Stimulated activated CD8-positive, alpha-beta memory T cell treated with anti-CD3 and anti-CD28 coated beads, Interleukin-12 subunit alpha, Interleukin-12 subunit beta, amount 100 ng/mL, for 24 hours (primary cell): ENCODE data around the gene BTN1A1.
"Not testable (repeated sequence)": the region's sequence is repeated elsewhere in the genome, so short reads cannot be mapped to it uniquely, and the experiment has no call there.

Experiments
- DNase-seq: peaks from one replicate; pipeline ENCODE4 v3.0.0-alpha.2; 2020; ENCODE audit errors: extremely low read depth

BTN1A1 gene

GRCh38 chr6:26537846-26538571 is 37.9 kb downstream of the BTN1A1 start, which contains the start of gene HMGN4:
Gene HMGN4 (plus strand): TSS chr6:26538366. CDS start chr6:26545207, 6,841 bp downstream.
- DNase-seq, result peak; percentile 60

DNA sequence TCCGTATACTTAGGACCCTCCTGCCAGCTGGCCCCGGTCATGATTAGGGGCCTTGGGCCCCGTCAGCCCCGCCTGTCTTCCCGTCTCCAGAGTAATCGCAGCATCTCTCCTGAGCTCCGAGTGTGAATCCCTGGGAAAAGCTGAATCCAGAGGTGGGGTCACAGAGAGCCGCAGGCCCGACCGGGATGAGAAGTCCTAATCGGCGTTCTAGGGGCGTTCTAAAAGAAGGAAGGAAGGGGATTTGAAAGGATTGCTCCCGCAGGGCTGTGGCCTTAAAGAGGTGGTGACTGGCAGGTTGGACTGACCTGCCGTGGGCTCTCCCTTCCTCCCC is 38.4 kb downstream of the BTN1A1 start:
- DNase-seq, result no peak

DNA sequence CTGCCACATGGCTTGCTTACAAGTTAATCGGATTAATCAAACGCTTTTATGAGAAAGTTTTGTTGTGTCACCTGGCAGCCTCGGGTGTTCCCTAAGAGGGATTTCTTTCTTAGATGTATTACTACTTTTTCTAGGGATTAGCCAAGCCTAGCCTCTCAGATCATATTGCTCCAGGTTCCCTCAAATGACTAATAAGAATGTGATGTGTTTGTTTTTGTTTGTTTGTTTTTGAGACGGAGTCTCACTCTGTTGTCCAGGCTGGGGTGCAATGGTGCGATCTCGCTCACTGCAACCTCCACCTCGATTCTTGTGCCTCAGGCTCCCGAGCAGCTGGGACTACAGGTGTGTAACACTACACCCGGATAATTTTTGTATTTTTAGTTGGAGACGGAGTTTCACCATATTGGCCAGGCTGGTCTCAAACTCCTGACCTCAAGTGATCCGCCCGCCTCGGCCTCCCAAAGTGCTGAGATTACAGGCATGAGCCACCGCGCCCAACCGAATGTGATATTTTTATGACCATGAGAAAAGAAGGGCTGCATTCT is 39.0 kb downstream of the BTN1A1 start:
- no peak for DNase-seq

DNA sequence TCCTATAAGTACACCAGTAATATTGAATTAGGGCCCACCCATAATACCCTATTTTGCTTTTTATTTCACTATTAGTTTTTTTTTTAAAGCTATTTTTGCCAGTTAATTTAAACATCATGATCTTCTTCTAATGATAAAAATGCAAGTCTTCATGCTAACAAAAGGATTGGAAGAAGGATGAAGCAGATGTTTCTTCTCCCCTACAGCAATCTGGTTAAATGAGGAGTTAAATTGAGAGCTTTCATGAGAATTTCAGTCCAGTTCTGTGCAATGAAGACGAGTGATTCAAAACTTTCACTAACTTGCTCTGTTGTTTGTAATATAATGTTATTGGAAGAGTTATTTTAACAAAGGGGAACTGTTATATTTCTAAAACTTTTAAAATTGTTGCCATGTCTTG is 41.5 kb downstream of the BTN1A1 start:
- no peak for DNase-seq

DNA sequence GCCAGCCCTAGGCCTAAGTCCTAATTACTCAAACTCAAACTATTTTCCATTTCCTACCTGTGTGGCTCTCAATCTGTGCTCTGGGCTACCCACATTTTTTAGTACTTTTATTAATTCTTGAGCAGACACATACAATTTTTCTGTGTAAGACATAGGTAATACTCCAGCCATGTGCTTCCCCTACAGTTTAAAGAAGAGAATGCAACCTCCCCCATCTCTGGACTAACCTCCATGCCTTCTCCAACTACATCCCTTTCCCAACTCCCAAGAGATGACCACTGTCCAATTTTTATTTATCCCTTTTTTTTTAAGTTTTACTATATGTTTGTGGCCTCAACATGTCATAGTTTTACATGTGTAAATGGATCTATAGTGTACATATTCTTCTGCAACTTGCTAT is 43.9 kb downstream of the BTN1A1 start:
- DNase-seq, result no peak

- DNase-seq, result no peak
Measured at GRCh38 chr6:26544473-26544872, 44.4 kb downstream of the BTN1A1 start.

DNA sequence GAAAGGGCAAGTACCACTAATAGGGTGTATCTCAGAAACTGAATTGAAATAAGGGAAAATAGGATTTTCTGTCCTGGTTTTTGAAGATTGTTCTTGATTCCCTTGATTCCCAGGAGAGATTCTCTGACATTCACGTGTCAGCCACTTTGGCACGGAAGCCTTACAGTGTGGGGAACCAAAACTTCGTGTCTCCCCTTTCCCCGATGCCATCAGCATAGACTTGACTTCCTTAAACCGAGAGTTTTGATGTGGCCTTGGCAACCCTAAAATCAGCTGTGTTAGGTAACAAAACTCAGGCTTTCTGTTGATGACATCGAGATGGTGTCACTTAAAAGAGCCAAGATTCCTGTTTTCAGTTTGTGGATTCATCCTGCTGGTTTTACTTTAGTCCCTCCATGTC is 45.5 kb downstream of the BTN1A1 start:
- no peak for DNase-seq

DNA sequence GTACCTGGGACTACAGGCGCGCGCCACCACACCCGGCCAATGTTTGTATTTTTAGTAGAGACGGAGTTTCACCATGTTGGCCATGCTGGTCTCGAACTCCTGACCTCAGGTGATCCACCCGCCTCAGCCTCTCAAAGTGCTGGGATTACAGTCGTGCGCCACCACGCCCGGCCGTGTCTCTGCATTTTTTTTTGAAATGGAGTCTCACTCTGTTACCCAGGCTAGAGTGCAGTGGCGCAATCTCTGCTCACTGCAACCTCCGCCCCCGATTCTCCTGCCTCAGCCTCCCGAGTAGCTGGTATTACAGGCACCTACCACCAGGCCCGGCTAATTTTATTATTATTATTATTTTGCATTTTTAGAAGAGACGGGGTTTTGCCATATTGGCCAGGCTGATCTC is 47.3 kb downstream of the BTN1A1 start:
- not testable (repeated sequence) for DNase-seq

- DNase-seq, result no peak
Measured at GRCh38 chr6:26550250-26550993, 50.3 kb downstream of the BTN1A1 start.

GRCh38 chr6:26552205-26552604 is 52.1 kb downstream of the BTN1A1 start:
- DNase-seq, result no peak

DNA sequence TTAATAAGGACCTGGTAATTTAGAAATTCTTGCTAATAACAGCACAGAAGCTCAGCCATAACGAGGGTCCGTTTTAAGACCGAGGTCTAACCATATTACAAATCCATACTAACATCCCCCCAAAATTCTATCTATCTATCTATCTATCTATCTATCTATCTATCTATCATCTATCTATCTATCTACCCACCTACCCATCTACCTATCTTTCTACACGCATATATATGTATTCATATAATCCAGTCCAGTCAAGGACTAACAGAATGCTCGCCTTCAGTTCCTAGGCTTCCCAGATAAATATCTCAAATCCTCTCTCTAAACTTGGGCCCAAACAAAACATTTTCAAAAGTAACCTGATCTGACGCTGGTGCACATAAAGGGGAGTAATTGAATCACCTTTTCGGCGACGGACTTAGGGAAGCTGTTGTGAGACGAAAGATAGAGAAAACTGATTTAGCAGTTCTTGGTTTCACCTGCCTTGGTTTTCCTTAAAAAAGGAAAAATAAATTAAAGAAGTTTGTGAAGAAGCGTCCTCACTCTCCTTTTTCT is 52.6 kb downstream of the BTN1A1 start:
- DNase-seq, result no peak

DNA sequence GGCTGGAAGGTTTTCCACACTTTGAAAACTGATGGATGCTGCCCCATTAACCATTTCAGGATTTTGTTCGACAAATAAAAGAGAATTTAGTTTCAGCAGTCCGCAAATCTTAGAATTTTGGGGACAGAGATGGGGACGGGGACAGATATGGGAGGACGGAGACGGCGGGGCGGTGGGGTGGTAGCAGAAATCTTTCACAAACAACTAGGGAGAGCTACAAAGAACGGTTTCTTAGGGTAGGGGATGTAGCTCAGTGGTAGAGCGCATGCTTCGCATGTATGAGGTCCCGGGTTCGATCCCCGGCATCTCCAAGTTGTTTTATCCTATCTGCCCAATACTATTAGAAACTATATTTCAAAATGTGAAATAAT is 53.1 kb downstream of the BTN1A1 start:
- DNase-seq, result no peak

DNA sequence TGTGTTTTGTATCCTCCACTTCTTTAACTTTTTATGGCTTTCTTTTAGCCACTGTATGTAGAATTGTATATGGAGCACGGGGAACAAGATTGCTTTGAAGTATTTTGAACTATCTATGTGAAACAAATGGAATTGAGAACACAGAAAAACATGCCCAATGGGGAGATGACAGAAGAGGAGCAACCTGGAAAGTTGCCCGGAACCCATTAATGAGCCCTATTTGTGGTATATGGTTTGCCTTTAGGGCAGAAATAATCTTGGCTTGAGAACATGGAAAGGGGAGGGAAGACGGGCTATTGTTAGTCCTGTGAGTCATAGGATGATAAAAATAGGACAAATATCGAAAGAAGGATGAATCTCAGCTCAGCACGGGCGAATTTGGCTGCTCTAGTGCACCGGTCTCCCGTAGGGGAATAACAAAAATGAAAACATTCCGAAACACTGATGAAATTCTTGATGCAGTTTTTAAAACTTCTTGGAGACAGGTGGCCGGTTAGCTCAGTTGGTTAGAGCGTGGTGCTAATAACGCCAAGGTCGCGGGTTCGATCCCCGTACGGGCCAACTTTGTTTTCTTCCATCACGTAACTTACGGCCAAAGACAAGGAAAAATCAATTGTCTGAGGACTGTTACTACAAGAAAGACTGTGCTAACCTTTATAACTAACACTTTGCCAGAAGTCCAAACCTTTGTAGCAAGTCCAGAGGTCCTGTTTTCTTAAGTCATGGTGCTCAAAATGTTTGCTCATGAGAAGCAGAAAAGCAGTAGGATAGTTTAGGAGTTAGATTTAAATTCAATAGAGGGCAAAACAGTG is 53.7 kb downstream of the BTN1A1 start:
- DNase-seq, result no peak

GRCh38 chr6:26554447-26554696 is 54.3 kb downstream of the BTN1A1 start:
- DNase-seq, result no peak

DNA sequence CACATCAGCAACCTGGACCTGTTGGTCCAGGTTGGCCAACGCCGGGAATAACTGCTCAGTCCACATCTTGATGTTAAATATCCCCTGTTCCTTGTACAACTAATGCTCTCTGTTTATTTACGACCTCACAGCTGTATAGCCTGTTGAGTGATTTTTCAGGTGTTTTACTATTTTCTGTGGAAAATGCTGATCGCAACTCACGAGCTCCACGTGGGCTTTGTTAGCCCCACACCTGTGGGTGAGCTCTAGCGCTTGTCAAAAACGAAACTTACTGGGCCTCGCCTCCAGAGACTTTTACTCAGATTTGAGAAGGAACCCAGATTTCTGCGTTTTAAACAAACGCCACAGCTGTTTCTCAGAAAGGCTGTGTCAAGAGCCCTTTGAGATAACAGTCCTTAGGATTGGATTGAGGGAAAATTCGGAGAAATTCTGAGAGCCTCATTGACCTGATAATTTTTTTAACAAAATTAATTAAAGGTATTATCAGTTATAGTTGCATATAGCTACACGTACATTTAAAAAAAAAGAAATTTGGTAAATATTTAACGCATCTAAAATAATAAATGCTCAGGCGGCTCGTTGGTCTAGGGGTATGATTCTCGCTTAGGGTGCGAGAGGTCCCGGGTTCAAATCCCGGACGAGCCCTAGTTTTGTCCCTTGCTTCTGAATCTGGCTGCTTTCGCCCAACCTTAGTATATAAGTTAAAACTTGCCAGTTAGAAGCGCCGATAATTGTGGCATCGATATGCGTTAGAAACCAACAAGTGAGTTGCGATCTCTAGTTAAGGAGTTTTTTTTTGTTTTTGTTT is 54.8 kb downstream of the BTN1A1 start:
- no peak for DNase-seq

GRCh38 chr6:26555505-26556262 is 55.6 kb downstream of the BTN1A1 start:
- no peak for DNase-seq

DNA sequence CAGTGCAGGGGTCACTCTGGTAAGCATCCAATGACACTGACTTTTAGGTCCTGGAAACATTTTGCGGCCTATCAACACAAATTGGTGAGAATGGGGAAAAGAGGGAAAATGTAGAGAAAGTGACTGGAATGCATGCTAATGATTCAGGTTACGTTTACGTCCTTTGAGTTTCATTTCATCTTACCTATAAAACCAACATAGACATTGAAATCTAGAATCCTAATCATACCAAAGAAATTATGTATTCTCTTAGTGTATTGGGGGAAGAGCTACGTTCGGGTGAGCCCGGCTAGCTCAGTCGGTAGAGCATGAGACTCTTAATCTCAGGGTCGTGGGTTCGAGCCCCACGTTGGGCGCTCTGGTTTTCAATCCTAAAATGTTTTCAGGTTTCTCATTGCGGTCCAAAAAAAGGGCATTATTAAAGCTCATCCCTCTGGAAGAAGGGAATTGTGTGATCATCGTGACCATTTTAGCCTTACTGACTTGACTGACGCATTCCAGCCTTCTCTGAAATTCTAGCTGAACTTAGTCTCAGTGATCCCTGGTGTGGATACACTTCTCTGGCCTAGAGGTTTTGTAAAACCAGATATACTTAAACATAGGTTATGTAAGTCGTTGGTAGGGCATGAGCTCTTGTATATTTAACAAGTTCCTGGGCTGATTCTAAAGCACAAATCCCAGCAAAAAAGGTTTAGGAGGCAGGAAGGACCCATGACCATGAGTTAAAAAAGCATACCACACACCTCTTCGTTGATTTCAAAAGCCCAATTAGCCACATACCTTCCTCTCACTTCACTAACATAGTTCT is 56.4 kb downstream of the BTN1A1 start:
- no peak for DNase-seq
